Keratinocyte (primary cell): ENCODE measurements around the gene CPN2. TPM values are rescaled to one million over a fixed set of nuclear protein-coding genes. Genes with fewer than 3 reads are reported as not detected.
A peak's percentile ranks its signal among the peaks of the same experiment; 100 is the strongest.

Experiments used
- DNase-seq: peaks from one replicate; pipeline ENCODE4 v3.0.0-alpha.2; 2011; ENCODE audit warnings: low read depth, missing footprints, low spot score
- FAIRE-seq: peaks from 2 replicates; lab custom pipeline; 2011; peaks lifted over from hg19 to GRCh38; lab: Jason Lieb, UNC
- H2AFZ ChIP-seq: 2 replicates; pipeline ENCODE4 v1.6.0; 2012; ENCODE audit warnings: low read length, control low read depth, inconsistent platforms; ENCODE audit not compliant: control insufficient read depth
- H3K27ac ChIP-seq: 2 replicates; pipeline ENCODE4 v1.5.1; 2011; ENCODE audit warnings: low read length; ENCODE audit not compliant: control insufficient read depth, insufficient read depth
- H3K27me3 ChIP-seq: 3 replicates; pipeline ENCODE4 v1.6.0; 2011; ENCODE audit warnings: low read length; ENCODE audit not compliant: control insufficient read depth, insufficient read depth; ENCODE audit errors: extremely low read depth
- H3K36me3 ChIP-seq, 2 experiments: 2 replicates in 1 of 2; 3 replicates in 1 of 2; pipeline ENCODE4 v1.5.1; 2011; ENCODE audit warnings: low read length in 2 of 2, mild to moderate bottlenecking in 1 of 2; ENCODE audit not compliant: control insufficient read depth in 2 of 2, insufficient read depth in 2 of 2; ENCODE audit errors: extremely low read depth in 1 of 2
- H3K4me1 ChIP-seq: 3 replicates; pipeline ENCODE4 v1.5.1; 2011; ENCODE audit warnings: low read length; ENCODE audit not compliant: control insufficient read depth, insufficient read depth; ENCODE audit errors: extremely low read depth
- H3K4me2 ChIP-seq: 3 replicates; pipeline ENCODE4 v1.6.0; 2011; ENCODE audit warnings: low read depth, low read length; ENCODE audit not compliant: control insufficient read depth, insufficient read depth; ENCODE audit errors: extremely low read depth
- H3K4me3 ChIP-seq, 3 experiments: fragments of 200-600 bp in 1 of 3; sonication (generic) in 1 of 3; 2 replicates in 2 of 3; 3 replicates in 1 of 3; pipeline ENCODE4 v1.5.1; 2011 to 2016; ENCODE audit warnings: low read length in 3 of 3, mild to moderate bottlenecking in 3 of 3, control low read depth in 2 of 3, inconsistent platforms in 1 of 3, low read depth in 1 of 3, mixed read lengths in 1 of 3, mixed run types in 1 of 3, moderate library complexity in 1 of 3; ENCODE audit not compliant: control insufficient read depth in 2 of 3, insufficient read depth in 2 of 3; ENCODE audit errors: extremely low read depth in 1 of 3
- H3K79me2 ChIP-seq: 2 replicates; pipeline ENCODE4 v1.6.0; 2012; ENCODE audit warnings: low read length; ENCODE audit not compliant: control insufficient read depth, insufficient read depth
- H3K9ac ChIP-seq: 3 replicates; pipeline ENCODE4 v1.6.0; 2011; ENCODE audit warnings: low read length; ENCODE audit not compliant: control insufficient read depth, insufficient read depth; ENCODE audit errors: extremely low read depth
- H3K9me1 ChIP-seq: 3 replicates; pipeline ENCODE4 v1.6.0; 2011; ENCODE audit warnings: low read length; ENCODE audit not compliant: control insufficient read depth, insufficient read depth; ENCODE audit errors: extremely low read depth
- H3K9me3 ChIP-seq: 2 replicates; pipeline ENCODE4 v1.5.1; 2012; ENCODE audit warnings: low read depth, low read length; ENCODE audit not compliant: control insufficient read depth
- H4K20me1 ChIP-seq: 3 replicates; pipeline ENCODE4 v1.6.0; 2011; ENCODE audit warnings: low read length; ENCODE audit not compliant: control insufficient read depth, insufficient read depth; ENCODE audit errors: extremely low read depth
- EZH2 ChIP-seq: IDR thresholded peaks from one replicate; pipeline ENCODE4 v1.6.1; 2012; ENCODE audit warnings: inconsistent platforms, mild to moderate bottlenecking, low read length, moderate library complexity
- dilution Hi-C: fragments of 300-500 bp; cut with MboI; formaldehyde crosslinking; loops from one replicate; pipeline ENCODE4 v1.7.0; 2020; ENCODE audit warnings: low sequenced_read_pairs; ENCODE audit not compliant: extremely low pct_ligation_motif_present
- polyA plus RNA-seq, 5 experiments: library from polyadenylated mRNA; depleted of rRNA in 3 of 5; stranded (reverse) in 3 of 5; stranded (forward) in 1 of 5; unstranded in 1 of 5; fragments of >200 nt; gene quantifications; 1 replicate in 1 of 5; 2 replicates in 3 of 5; 3 replicates in 1 of 5; pipeline versions ENCODE4 v1.2.1 to v1.2.3, GENCODE V29; 2011 to 2012; ENCODE audit warnings: missing spikeins in 2 of 5, low read depth in 1 of 5, low replicate concordance in 1 of 5
- TF ChIP-seq, protein P1 (sequence below), 3 experiments: IDR thresholded peaks in 1 of 3; conservative IDR thresholded peaks in 1 of 3; optimal IDR thresholded peaks in 1 of 3; 2 replicates in 2 of 3; 3 replicates in 1 of 3; pipeline versions ENCODE3 to v1.5.1; 2011; ENCODE audit warnings: low read length in 3 of 3, mild to moderate bottlenecking in 3 of 3, moderate library complexity in 2 of 3, control low read depth in 1 of 3, inconsistent platforms in 1 of 3; ENCODE audit not compliant: insufficient read depth in 2 of 3; ENCODE audit errors: extremely low read depth in 1 of 3

CPN2 gene
- polyA plus RNA-seq, 1 donor (not counting 4 experiments of a cell fraction or from before 2014, with no cell fraction given): not detected

DNA sequence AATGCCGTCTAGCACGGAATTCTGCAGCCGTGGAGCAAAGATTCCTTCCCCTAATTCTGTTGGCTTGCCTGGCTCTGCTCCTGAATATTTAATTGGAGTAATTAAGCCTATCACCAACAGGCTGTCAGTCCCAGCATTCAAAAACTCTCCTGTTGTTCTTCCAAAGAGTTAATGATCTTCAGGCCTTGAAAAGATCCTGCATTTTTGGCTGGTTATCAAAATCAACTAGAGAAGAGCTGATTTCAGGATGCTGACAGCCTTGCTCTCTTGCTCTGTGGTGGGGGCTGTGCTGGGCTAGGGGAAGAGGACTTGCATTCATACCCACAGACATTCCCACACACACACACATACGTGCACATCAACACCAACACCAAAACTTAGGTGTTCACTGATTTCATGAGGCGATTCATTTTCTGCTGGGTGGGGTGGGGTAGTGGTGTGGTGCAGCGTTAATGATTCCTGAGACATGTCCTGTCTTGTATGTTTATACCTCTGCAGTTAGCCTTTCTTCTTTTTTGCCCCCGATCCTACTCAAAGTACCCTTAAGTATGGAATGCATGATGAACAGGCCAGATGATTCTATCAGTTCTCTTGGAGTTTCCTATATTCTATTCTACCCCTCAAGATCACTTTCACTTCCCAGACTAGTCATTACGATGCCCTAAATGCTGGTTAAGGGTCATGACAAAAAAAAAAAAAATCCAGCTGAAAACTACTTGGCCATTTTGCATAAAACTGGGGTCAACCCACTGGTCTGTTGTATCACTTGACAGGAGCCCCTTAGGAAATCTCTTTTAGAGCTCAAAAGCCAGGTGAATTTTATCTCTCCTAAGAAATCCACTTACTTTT is 42.3 kb downstream of the CPN2 start:
- Histone ChIP-seq H3K4me3 (no peak overlapping the region), H3K36me3 (no peaks in the 10 kb centered on the region), H3K27ac (no peak overlapping the region), H3K4me1 (peaks cover 24% of the 10 kb centered on the region), H4K20me1 (no peaks in the 10 kb centered on the region), H3K9me3 (no peaks in the 10 kb centered on the region), H3K27me3 (peaks cover 16% of the 10 kb centered on the region), H3K4me2 (peak overlapping the region; percentile 37), H3K79me2 (no peaks in the 10 kb centered on the region), H3K9ac (no peak overlapping the region), H2AFZ (peak overlapping the region; percentile 36), H3K9me1 (no peaks in the 10 kb centered on the region)
- DNase-seq: no peak
- dilution Hi-C loops: loop anchor here (25.0 kb wide), 2 partner anchors 147 to 547 kb away; no protein-coding TSS in a partner anchor
- no peak for TF ChIP-seq EZH2
- TF ChIP-seq, protein P1, sequence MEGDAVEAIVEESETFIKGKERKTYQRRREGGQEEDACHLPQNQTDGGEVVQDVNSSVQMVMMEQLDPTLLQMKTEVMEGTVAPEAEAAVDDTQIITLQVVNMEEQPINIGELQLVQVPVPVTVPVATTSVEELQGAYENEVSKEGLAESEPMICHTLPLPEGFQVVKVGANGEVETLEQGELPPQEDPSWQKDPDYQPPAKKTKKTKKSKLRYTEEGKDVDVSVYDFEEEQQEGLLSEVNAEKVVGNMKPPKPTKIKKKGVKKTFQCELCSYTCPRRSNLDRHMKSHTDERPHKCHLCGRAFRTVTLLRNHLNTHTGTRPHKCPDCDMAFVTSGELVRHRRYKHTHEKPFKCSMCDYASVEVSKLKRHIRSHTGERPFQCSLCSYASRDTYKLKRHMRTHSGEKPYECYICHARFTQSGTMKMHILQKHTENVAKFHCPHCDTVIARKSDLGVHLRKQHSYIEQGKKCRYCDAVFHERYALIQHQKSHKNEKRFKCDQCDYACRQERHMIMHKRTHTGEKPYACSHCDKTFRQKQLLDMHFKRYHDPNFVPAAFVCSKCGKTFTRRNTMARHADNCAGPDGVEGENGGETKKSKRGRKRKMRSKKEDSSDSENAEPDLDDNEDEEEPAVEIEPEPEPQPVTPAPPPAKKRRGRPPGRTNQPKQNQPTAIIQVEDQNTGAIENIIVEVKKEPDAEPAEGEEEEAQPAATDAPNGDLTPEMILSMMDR (optimal IDR thresholded peaks at IDR 0.05 in 1 of 3, IDR thresholded peaks at IDR 0.05 in 1 of 3, conservative IDR thresholded peaks at IDR 0.05 in 1 of 3; ENCODE audit: extremely low read depth in 1 of 3, insufficient read depth in 2 of 3, low read length in 3 of 3): no peak
- FAIRE-seq: peak; percentile 23

DNA sequence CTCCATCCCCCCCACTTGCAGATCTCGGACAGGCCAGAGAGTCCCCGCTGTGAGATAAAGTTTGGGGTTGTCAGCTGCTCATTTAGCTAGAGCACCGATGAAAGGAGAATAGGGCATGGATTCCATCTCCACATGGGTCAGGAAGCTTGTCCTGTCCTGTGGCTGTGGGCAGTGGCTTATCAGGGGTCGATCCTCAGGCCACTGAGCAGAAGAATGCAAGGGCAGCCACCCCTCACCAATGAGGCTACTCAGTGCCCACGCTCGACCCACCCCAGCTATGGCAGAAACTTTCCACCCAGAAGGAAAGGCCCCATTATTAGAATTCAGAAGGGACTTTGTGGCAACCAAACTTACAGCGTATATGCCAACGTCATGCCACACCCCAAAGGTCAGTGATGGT is 43.3 kb downstream of the CPN2 start:
- Histone ChIP-seq H3K27ac (no peak overlapping the region), H3K9ac (no peak overlapping the region), H3K27me3 (peaks cover 6% of the 10 kb centered on the region), H2AFZ (no peak overlapping the region), H3K79me2 (no peaks in the 10 kb centered on the region), H4K20me1 (no peaks in the 10 kb centered on the region), H3K4me1 (peaks cover 14% of the 10 kb centered on the region), H3K9me3 (no peaks in the 10 kb centered on the region), H3K4me2 (no peak overlapping the region), H3K4me3 (no peak overlapping the region), H3K36me3 (no peaks in the 10 kb centered on the region), H3K9me1 (no peaks in the 10 kb centered on the region)
- FAIRE-seq (no peak), DNase-seq (no peak)
- dilution Hi-C loops: loop anchor here (25.0 kb wide), 2 partner anchors 146 to 546 kb away; no protein-coding TSS in a partner anchor
- TF ChIP-seq, protein P1 (optimal IDR thresholded peaks at IDR 0.05 in 1 of 3, IDR thresholded peaks at IDR 0.05 in 1 of 3, conservative IDR thresholded peaks at IDR 0.05 in 1 of 3; ENCODE audit: extremely low read depth in 1 of 3, insufficient read depth in 2 of 3, low read length in 3 of 3): no peak
- no peak for TF ChIP-seq EZH2
